Measurements from ENCODE around the gene ST6GAL2. TPM values are rescaled to one million over a fixed set of nuclear protein-coding genes. Genes with fewer than 3 reads are reported as not detected.

The ST6GAL2 gene
- polyA plus RNA-seq, 1 donor (not counting 4 experiments of a cell fraction or from before 2014, with no cell fraction given): 0.14 TPM

DNA sequence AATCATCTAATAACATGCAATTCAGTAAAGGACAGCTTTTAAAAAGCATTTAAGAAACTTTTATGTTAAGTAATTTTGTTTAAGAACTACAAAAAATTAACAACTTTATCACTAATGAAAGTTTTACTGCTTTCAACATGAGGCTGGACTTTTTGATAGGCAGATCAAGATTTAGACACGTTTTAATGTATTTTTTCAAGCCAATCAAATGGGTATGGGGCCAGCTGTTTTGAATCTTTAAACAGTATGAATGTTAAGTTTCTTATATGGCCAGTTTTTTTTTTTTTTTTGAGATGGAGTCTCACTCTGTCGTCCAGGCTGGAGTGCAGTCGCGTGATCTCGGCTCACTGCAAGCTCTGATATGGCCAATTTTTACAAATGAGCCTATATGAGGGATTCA lies 73.1 kb downstream of the ST6GAL2 start:
- dilution Hi-C loops (cut with MboI; ENCODE audit: extremely low pct_ligation_motif_present, low sequenced_read_pairs): no loop called here
- no peaks in the 10 kb centered on the region for H3K79me2 ChIP-seq (ENCODE audit: control insufficient read depth, insufficient read depth, low read length)
- H3K27ac ChIP-seq (ENCODE audit: control insufficient read depth, insufficient read depth, low read length): no peak overlapping the region
- H3K9ac ChIP-seq (ENCODE audit: control insufficient read depth, extremely low read depth, insufficient read depth, low read length): no peak overlapping the region
- FAIRE-seq (no peak), DNase-seq (ENCODE audit: low read depth, low spot score) (no peak)
- H2AFZ ChIP-seq (ENCODE audit: control insufficient read depth, low read length): no peak overlapping the region
- H3K9me3 ChIP-seq (ENCODE audit: control insufficient read depth, low read depth, low read length): no peaks in the 10 kb centered on the region
- H4K20me1 ChIP-seq (ENCODE audit: control insufficient read depth, extremely low read depth, insufficient read depth, low read length): no peaks in the 10 kb centered on the region
- no peak overlapping the region for H3K4me3 ChIP-seq (ENCODE audit: control insufficient read depth in 2 of 3, extremely low read depth in 1 of 3, insufficient read depth in 2 of 3, low read depth in 1 of 3, low read length in 3 of 3)
- no peak for TF ChIP-seq EZH2 (IDR thresholded peaks at IDR 0.05; ENCODE audit: low read length)
- TF ChIP-seq, protein P1, sequence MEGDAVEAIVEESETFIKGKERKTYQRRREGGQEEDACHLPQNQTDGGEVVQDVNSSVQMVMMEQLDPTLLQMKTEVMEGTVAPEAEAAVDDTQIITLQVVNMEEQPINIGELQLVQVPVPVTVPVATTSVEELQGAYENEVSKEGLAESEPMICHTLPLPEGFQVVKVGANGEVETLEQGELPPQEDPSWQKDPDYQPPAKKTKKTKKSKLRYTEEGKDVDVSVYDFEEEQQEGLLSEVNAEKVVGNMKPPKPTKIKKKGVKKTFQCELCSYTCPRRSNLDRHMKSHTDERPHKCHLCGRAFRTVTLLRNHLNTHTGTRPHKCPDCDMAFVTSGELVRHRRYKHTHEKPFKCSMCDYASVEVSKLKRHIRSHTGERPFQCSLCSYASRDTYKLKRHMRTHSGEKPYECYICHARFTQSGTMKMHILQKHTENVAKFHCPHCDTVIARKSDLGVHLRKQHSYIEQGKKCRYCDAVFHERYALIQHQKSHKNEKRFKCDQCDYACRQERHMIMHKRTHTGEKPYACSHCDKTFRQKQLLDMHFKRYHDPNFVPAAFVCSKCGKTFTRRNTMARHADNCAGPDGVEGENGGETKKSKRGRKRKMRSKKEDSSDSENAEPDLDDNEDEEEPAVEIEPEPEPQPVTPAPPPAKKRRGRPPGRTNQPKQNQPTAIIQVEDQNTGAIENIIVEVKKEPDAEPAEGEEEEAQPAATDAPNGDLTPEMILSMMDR (optimal IDR thresholded peaks at IDR 0.05 in 1 of 3, IDR thresholded peaks at IDR 0.05 in 1 of 3, conservative IDR thresholded peaks at IDR 0.05 in 1 of 3; ENCODE audit: extremely low read depth in 1 of 3, insufficient read depth in 2 of 3, low read length in 3 of 3): no peak
- H3K36me3 ChIP-seq (ENCODE audit: control insufficient read depth in 2 of 2, extremely low read depth in 1 of 2, insufficient read depth in 2 of 2, low read length in 2 of 2): no peaks in the 10 kb centered on the region
- H3K27me3 ChIP-seq (ENCODE audit: control insufficient read depth, extremely low read depth, insufficient read depth, low read length): no peaks in the 10 kb centered on the region
- H3K4me2 ChIP-seq (ENCODE audit: control insufficient read depth, extremely low read depth, insufficient read depth, low read depth, low read length): no peak overlapping the region
- no peaks in the 10 kb centered on the region for H3K9me1 ChIP-seq (ENCODE audit: control insufficient read depth, extremely low read depth, insufficient read depth, low read length)
- H3K4me1 ChIP-seq (ENCODE audit: control insufficient read depth, extremely low read depth, insufficient read depth, low read length): no peaks in the 10 kb centered on the region

DNA sequence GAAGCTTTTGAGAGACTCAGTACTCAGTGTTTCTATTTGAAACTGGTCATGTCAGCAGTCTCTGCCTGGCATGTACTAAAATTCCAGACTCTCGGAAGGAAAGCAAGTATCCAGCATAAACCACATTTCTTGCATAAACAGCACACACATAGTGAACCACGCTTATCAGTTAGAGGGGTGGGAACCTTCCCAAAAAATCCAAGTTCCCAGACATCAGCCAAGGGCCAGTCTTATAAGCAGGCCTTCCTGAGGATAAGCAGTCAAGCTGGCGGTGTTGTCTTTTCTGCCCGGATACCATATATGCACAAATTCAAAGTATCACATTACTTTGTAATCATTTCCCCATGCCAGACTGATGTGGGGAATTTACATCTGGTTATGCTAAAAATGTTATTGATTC lies 73.6 kb downstream of the ST6GAL2 start:
- H3K9me1 ChIP-seq (ENCODE audit: control insufficient read depth, extremely low read depth, insufficient read depth, low read length): no peaks in the 10 kb centered on the region
- no peaks in the 10 kb centered on the region for H3K27me3 ChIP-seq (ENCODE audit: control insufficient read depth, extremely low read depth, insufficient read depth, low read length)
- H3K9ac ChIP-seq (ENCODE audit: control insufficient read depth, extremely low read depth, insufficient read depth, low read length): no peak overlapping the region
- no peak overlapping the region for H3K4me2 ChIP-seq (ENCODE audit: control insufficient read depth, extremely low read depth, insufficient read depth, low read depth, low read length)
- FAIRE-seq (no peak), DNase-seq (ENCODE audit: low read depth, low spot score) (no peak)
- H4K20me1 ChIP-seq (ENCODE audit: control insufficient read depth, extremely low read depth, insufficient read depth, low read length): no peaks in the 10 kb centered on the region
- no peak for TF ChIP-seq EZH2 (IDR thresholded peaks at IDR 0.05; ENCODE audit: low read length)
- TF ChIP-seq, protein P1 (optimal IDR thresholded peaks at IDR 0.05 in 1 of 3, IDR thresholded peaks at IDR 0.05 in 1 of 3, conservative IDR thresholded peaks at IDR 0.05 in 1 of 3; ENCODE audit: extremely low read depth in 1 of 3, insufficient read depth in 2 of 3, low read length in 3 of 3): no peak
- H3K36me3 ChIP-seq (ENCODE audit: control insufficient read depth in 2 of 2, extremely low read depth in 1 of 2, insufficient read depth in 2 of 2, low read length in 2 of 2): no peaks in the 10 kb centered on the region
- H3K4me1 ChIP-seq (ENCODE audit: control insufficient read depth, extremely low read depth, insufficient read depth, low read length): no peaks in the 10 kb centered on the region
- no peak overlapping the region for H3K27ac ChIP-seq (ENCODE audit: control insufficient read depth, insufficient read depth, low read length)
- no peaks in the 10 kb centered on the region for H3K9me3 ChIP-seq (ENCODE audit: control insufficient read depth, low read depth, low read length)
- no peak overlapping the region for H3K4me3 ChIP-seq (ENCODE audit: control insufficient read depth in 2 of 3, extremely low read depth in 1 of 3, insufficient read depth in 2 of 3, low read depth in 1 of 3, low read length in 3 of 3)
- H2AFZ ChIP-seq (ENCODE audit: control insufficient read depth, low read length): no peak overlapping the region
- dilution Hi-C loops (cut with MboI; ENCODE audit: extremely low pct_ligation_motif_present, low sequenced_read_pairs): no loop called here
- H3K79me2 ChIP-seq (ENCODE audit: control insufficient read depth, insufficient read depth, low read length): no peaks in the 10 kb centered on the region

All from keratinocyte (primary cell).